Gastrocnemius medialis (tissue), 4 donors: Measurements from ENCODE around the gene MOBP. TPM values are rescaled to one million over a fixed set of nuclear protein-coding genes. Genes with fewer than 3 reads are reported as not detected.
A peak's percentile ranks its signal among the peaks of the same experiment; 100 is the strongest.

ENCODE experiments used
- ATAC-seq, 2 donors: fragments of 150-250 bp; one replicate each; pipeline ENCODE4 v1.9.1; 2016
- DNase-seq, 2 donors: peaks; one replicate each; pipeline ENCODE4 v3.0.0-alpha.2; 2019
- H3K27ac ChIP-seq, 4 donors: fragments of 200-600 bp; sonication (generic); 1 replicate in 1 of 4; 2 replicates in 3 of 4; pipeline ENCODE4 v1.5.1; 2016 to 2018; ENCODE audit warnings: mild to moderate bottlenecking in 2 of 4, moderate library complexity in 1 of 4
- H3K27me3 ChIP-seq, 3 donors: fragments of 200-600 bp; sonication (generic) in 2 of 3; 1 replicate in 1 of 3; 2 replicates in 2 of 3; pipeline versions ENCODE4 v1.5.1 to v1.6.0; 2016 to 2019; ENCODE audit warnings: mild to moderate bottlenecking in 1 of 3, moderate library complexity in 1 of 3
- H3K36me3 ChIP-seq, 2 donors: fragments of 200-600 bp; sonication (generic) in 1 of 2; one replicate each; pipeline ENCODE4 v1.5.1; 2017 to 2018
- H3K4me1 ChIP-seq, 2 donors: fragments of 200-600 bp; sonication (generic) in 1 of 2; one replicate each; pipeline ENCODE4 v1.5.1; 2016 to 2017; ENCODE audit warnings: mild to moderate bottlenecking in 2 of 2
- H3K4me3 ChIP-seq, 4 donors: fragments of 200-600 bp; sonication (generic) in 3 of 4; 1 replicate in 1 of 4; 2 replicates in 3 of 4; pipeline ENCODE4 v1.5.1; 2016 to 2019; ENCODE audit warnings: mild to moderate bottlenecking in 2 of 4
- H3K9me3 ChIP-seq, 3 donors: fragments of 200-600 bp; sonication (generic) in 2 of 3; 1 replicate in 1 of 3; 2 replicates in 2 of 3; pipeline ENCODE4 v1.5.1; 2016 to 2019
- POLR2A ChIP-seq, 2 donors: fragments of 450-650 bp; IDR thresholded peaks; one replicate each; pipeline ENCODE4 v1.6.1; 2017; ENCODE audit warnings: antibody characterized with exemption in 2 of 2, mild to moderate bottlenecking in 2 of 2, moderate library complexity in 2 of 2
- in situ Hi-C, 4 donors: fragments of 200-750 bp; cut with MboI; loops; one replicate each; pipeline versions ENCODE4 v1.15.0 to v1.8.0; 2017; ENCODE audit warnings: low sequenced_read_pairs in 4 of 4
- intact Hi-C: fragments of 100-400 bp; cut with DNase I; formaldehyde crosslinking; loops from one replicate; pipeline ENCODE4 v1.15.1; 2023; ENCODE audit warnings: low total_unique reads
- total RNA-seq, 4 donors: library from RNA; depleted of rRNA; stranded (reverse); fragments of >200 nt; gene quantifications; one replicate each; pipeline versions ENCODE4 v1.1.0 to v1.2.3, GENCODE V29; 2016
- TF ChIP-seq, protein P1 (sequence below), 5 experiments: fragments of 450-650 bp in 3 of 5; fragments of 200-600 bp in 2 of 5; sonication (generic) in 2 of 5; IDR thresholded peaks in 4 of 5; conservative IDR thresholded peaks in 1 of 5; 1 replicate in 4 of 5; 2 replicates in 1 of 5; pipeline ENCODE4 v1.5.1; 2016 to 2019; ENCODE audit warnings: antibody characterized with exemption in 5 of 5, mild to moderate bottlenecking in 3 of 5, moderate library complexity in 3 of 5

The MOBP gene
- total RNA-seq, 4 donors from 2014 or later: not detected

DNA sequence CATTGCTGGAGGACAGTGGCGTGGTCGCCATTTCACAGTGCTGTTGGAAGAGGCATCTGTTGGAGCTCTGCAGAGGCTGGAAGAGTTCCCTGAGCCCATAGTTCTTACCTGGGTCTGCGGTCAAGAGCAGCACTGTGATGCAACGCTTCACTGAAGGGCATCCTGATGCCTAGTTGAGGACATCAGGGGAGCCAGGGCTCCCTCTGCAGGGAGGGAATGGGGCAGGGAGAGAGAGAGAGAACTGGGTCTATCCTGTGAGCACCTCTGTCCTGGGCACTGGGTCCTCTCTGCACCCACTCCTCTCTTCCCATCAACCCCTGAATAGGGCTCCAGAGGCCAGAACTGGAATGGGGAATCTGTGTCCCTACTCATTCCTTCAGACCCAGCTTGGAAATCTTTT lies 23.9 kb upstream of the MOBP start:
- Histone ChIP-seq H3K4me3 (no peak overlapping the region), H3K4me1 (no peaks in the 10 kb centered on the region), H3K27me3 (no peaks in the 10 kb centered on the region), H3K27ac (no peak overlapping the region), H3K36me3 (no peaks in the 10 kb centered on the region), H3K9me3 (no peaks in the 10 kb centered on the region)
- DNase-seq (no peak), ATAC-seq (no peak)
- no peak for TF ChIP-seq POLR2A (IDR thresholded peaks at IDR 0.05)
- TF ChIP-seq, protein P1, sequence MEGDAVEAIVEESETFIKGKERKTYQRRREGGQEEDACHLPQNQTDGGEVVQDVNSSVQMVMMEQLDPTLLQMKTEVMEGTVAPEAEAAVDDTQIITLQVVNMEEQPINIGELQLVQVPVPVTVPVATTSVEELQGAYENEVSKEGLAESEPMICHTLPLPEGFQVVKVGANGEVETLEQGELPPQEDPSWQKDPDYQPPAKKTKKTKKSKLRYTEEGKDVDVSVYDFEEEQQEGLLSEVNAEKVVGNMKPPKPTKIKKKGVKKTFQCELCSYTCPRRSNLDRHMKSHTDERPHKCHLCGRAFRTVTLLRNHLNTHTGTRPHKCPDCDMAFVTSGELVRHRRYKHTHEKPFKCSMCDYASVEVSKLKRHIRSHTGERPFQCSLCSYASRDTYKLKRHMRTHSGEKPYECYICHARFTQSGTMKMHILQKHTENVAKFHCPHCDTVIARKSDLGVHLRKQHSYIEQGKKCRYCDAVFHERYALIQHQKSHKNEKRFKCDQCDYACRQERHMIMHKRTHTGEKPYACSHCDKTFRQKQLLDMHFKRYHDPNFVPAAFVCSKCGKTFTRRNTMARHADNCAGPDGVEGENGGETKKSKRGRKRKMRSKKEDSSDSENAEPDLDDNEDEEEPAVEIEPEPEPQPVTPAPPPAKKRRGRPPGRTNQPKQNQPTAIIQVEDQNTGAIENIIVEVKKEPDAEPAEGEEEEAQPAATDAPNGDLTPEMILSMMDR (IDR thresholded peaks at IDR 0.05 in 4 of 5, conservative IDR thresholded peaks at IDR 0.05 in 1 of 5): no peak
- in situ Hi-C loops: no loop called here
- intact Hi-C loops: loop anchor here (10.0 kb wide), 1 partner anchor 909 kb away; no protein-coding TSS in a partner anchor

DNA sequence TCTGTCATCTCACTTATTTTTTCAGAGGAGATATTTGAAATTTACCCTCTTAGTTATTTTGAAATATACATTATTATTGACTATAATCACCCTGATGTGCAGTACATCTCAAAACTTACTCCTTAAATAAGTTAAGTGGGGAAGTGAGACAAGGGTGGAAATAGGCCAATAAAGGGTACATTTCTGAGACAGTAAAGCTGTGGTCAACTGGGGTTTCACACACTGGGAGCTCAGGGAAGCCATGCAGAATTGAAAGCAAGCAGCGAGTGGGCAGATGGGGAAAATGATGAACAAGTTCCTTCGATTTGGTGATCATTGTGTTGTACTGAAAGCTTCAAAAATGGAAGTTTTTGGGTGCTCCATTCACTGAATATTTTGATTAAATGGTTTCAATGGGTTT lies 21.6 kb upstream of the MOBP start:
- DNase-seq (no peak), ATAC-seq (no peak)
- intact Hi-C loops (loop anchor here (5.0 to 10.0 kb wide), 2 partner anchors 731 to 911 kb away; no protein-coding TSS in a partner anchor), in situ Hi-C loops (no loop called here)
- Histone ChIP-seq H3K4me1 (no peaks in the 10 kb centered on the region), H3K36me3 (no peaks in the 10 kb centered on the region), H3K27ac (no peak overlapping the region), H3K9me3 (no peaks in the 10 kb centered on the region), H3K27me3 (no peaks in the 10 kb centered on the region), H3K4me3 (no peak overlapping the region)
- TF ChIP-seq, protein P1 (IDR thresholded peaks at IDR 0.05 in 4 of 5, conservative IDR thresholded peaks at IDR 0.05 in 1 of 5): no peak
- no peak for TF ChIP-seq POLR2A (IDR thresholded peaks at IDR 0.05)

DNA sequence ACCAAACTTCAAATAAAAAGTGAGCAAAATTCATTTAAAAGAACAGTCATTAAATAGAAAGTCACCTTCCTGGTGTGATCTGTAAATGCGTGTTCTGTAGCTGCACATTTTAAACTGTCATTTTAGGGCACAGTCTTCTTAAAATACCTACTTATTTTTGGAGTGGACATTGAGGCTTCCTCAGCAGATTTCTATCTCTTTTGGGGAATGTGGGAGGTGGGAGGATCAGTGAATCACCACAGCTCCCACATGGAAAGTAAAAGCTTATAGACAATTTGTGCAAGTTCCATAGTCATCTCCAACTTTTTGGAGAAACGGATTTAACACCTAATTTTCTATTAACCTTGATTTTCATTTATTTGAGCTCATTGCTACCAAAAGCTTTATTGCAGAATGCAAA lies 21.0 kb upstream of the MOBP start:
- Histone ChIP-seq H3K4me1 (no peaks in the 10 kb centered on the region), H3K27me3 (no peaks in the 10 kb centered on the region), H3K9me3 (no peaks in the 10 kb centered on the region), H3K27ac (no peak overlapping the region), H3K36me3 (no peaks in the 10 kb centered on the region), H3K4me3 (no peak overlapping the region)
- no peak for TF ChIP-seq POLR2A (IDR thresholded peaks at IDR 0.05)
- TF ChIP-seq, protein P1 (IDR thresholded peaks at IDR 0.05 in 4 of 5, conservative IDR thresholded peaks at IDR 0.05 in 1 of 5): no peak
- in situ Hi-C loops: no loop called here
- DNase-seq: no peak
- ATAC-seq: no peak
- intact Hi-C loops: loop anchor here (5.0 to 10.0 kb wide), 2 partner anchors 731 to 912 kb away; no protein-coding TSS in a partner anchor

DNA sequence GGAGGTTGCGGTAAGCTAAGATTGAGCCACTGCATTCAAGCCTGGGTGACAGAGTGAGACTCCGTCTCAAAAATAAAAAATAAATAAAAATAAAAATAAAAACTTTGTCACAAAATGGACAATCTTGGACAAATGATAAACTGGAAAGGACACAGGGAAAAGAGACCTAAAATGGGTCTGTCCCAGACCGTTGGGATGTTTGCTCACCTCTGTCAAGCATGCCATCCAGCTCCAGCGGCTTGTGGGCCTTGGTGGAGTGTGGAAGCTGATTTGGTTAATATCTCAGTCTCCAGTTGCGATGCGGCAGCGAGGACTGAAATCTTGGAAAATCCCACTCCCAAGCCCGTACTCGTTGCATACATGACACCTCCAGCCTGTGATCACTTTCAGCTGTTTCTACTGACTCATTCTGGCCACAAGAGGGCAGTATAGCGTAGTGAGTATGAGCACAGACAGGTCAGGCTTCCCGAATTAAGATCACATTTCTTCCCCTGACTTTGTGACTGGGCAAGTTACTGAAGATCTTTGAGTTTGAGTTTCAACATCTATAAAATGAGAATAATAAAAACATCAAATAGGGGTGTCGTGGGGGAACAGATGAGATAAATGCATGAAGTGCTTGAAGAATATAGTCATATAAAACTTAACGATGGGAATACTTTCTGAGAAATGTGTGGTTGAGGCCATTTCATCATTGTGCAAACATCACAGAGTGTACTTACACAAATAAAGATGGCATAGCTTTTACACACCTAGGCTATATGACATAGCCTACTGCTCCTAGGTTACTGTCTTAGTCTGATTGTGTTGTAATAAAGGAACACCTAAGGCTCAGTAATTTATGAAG lies 19.6 kb upstream of the MOBP start:
- no peak overlapping the region for H3K27ac ChIP-seq
- DNase-seq: peak; percentile 44 to 50
- H3K27me3 ChIP-seq: no peaks in the 10 kb centered on the region
- H3K4me1 ChIP-seq: no peaks in the 10 kb centered on the region
- H3K36me3 ChIP-seq: no peaks in the 10 kb centered on the region
- intact Hi-C loops: loop anchor here (1.0 to 10.0 kb wide), 3 partner anchors 50 to 913 kb away; no protein-coding TSS in a partner anchor
- H3K9me3 ChIP-seq: no peaks in the 10 kb centered on the region
- ATAC-seq: peak; percentile 98
- no peak overlapping the region for H3K4me3 ChIP-seq
- TF ChIP-seq POLR2A (IDR thresholded peaks at IDR 0.05): no peak
- TF ChIP-seq, protein P1 (IDR thresholded peaks at IDR 0.05 in 4 of 5, conservative IDR thresholded peaks at IDR 0.05 in 1 of 5): peak; percentile 71 to 88 (median 78)
- in situ Hi-C loops: no loop called here
